Activated CD4-positive, alpha-beta T cell treated with anti-CD3 and anti-CD28 coated beads, Interleukin-2, amount 50 U/mL, for 24 hours (primary cell): ENCODE measurements around the gene CNTNAP2.

Experiments used
- DNase-seq, 2 donors: peaks; one replicate each; pipeline ENCODE4 v3.0.0-alpha.2; 2020; ENCODE audit warnings: low read depth in 1 of 2, low spot score in 1 of 2

Gene CNTNAP2

DNA sequence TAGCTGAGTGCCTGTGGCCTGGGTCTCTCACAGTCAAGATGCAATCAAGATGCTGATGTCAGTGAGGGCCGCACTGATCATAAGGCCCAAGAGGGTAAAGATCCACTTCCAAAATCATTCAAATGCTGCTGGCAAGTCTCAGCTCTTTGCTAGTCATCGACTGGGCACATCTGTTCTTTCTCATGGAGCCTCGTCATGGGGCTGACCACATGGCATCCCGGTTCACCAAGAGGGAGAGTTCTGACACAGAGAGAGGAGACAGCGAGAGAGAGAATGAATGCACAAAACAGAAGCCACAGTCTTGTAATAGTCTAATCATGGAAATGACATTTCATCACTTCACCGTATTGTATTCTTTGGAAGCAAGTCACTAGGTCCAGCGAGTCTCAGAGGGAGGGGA lies 1406.5 kb downstream of the CNTNAP2 start:
- DNase-seq = no peak

DNA sequence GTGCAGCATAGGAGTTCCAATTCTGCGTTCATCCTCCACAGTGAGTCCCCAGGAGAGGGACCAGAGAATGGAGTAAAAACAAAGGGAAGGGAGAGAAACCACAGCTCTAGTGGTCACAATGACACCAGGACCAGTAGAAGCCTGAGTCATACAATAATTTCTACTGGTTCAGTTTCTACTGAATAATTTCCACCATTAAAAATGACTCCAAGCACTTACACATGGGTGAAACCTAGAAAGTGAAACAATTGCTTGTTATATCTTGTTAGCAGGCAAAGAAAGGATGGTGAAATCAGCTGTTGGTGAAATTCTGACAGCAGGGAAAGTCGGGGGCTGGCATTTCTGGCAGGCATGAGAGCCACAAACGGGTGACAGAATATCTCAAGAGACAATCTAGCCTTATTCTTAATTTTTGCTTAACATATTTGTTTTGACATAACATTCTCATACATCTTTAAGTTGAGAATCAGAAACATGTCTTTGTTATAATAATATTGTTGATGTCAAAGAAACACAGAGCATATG lies 1408.2 kb downstream of the CNTNAP2 start:
- DNase-seq = no peak

DNA sequence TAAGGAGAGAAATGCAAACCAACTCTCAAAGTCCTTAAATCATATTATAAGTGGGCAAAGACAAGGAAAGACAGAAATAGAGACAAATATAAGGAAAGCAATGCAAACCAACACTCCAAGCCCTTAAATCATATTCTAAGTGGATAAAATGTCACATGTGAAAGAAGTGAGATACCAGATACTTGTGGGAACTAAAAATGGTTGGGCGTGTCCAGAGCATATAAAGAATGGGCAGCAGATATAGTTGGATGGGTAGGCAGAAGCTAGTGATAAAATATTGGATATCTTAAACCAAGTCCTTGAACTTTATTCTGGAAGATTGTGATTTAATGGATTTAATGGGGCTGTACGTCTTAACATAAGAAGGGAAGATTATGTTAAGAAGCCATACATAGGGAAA lies 1408.7 kb downstream of the CNTNAP2 start:
- DNase-seq = no peak

GRCh38 chr7:147535701-147536111 lies 1419.1 kb downstream of the CNTNAP2 start:
- no peak for DNase-seq

DNA sequence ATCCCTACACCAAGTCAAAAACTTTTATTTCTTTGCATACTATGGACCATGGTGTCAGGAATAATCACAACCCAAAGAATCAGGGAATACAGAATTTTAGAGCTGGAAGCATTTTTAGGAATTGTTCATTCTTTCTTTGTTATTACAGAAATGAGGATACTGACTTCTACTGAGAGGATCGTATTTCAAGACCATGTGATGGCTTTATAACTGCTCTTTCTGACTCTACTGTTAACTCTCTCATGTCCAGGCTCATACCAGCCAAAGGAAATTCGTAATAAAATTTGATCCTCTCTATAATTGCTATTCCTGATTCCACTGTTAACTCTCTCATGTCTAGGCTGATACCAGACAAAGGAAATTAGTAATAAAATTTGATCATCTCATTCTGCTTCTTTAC lies 1423.1 kb downstream of the CNTNAP2 start:
- DNase-seq = no peak

GRCh38 chr7:147540743-147541142 lies 1424.1 kb downstream of the CNTNAP2 start:
- DNase-seq = no peak

- DNase-seq = no peak
These were observed 1424.7 kb downstream of the CNTNAP2 start for GRCh38 chr7:147541261-147541660.

- no peak for DNase-seq
These were observed 1430.8 kb downstream of the CNTNAP2 start for GRCh38 chr7:147547252-147547897.

DNA sequence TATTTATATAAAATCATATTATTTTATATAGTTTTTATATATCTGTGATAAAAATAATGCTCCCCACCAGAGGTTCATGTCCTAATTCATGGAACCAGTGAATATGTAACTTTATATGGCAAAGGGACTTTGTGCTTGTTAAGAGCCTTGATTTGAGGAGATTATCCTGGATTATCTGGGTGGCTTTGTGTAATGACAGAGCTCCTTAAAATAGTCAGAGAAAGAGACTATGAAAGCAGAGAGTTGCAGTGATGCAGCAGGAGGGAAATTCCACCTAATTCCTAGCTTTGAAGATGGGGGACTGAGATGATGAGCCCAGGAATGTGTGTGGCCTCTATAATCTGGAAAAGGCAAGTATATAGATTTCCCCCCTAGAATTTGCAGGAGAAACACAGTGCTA lies 1439.7 kb downstream of the CNTNAP2 start:
- DNase-seq = no peak

GRCh38 chr7:147563669-147564068 lies 1447.1 kb downstream of the CNTNAP2 start:
- DNase-seq = no peak

DNA sequence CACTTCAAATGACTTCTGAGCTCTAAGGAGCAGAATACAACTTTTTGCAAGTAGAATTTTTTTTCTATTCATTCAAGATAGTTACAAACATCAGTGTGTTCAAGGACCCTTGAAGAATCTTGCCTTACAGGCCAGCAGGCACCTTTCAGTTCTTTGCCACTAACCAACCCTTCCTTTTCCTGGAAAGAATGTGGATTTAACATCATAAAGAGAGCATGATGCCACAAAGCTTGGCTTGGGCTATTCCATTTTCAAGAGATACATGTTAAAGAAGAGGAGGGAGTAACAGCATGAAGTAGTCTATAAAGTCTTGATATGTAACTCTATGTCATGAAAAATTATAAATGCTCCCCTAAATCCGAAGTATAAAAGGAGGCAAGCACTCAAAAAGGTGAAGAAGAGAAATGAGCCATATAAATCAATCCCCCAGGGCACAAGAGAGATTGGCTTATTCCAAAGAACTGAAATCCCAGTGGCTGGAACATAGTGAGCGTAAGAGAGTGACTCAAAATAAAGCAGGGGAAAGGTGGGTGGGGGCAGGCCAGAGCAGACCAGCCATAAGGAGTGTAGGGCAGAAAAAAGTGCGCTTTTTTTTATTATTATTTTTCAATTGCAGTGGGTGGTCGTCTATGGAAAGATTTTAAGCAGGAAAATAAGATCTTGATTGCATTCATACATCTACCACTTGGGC lies 1448.3 kb downstream of the CNTNAP2 start:
- no peak for DNase-seq

DNA sequence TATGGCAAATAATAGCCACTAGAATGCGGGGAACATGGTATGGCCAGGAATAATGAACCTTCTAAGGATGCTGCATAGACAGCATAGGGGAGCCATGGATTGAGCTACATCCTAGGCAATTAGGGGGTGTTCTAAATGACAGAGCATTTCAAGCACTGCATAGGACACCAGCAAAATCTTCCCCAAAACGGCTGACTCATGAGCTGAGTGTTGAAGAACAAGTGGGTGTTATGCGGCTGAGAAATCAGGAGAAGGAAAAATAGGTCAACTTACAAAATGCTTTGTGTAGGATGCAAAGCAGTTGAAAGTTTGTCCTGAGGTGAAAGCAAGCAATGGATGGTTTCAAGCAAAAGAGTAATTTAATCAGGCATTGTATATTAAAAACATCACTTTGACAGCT lies 1450.4 kb downstream of the CNTNAP2 start:
- DNase-seq = no peak

GRCh38 chr7:147569116-147569913 lies 1452.7 kb downstream of the CNTNAP2 start:
- DNase-seq = no peak

DNA sequence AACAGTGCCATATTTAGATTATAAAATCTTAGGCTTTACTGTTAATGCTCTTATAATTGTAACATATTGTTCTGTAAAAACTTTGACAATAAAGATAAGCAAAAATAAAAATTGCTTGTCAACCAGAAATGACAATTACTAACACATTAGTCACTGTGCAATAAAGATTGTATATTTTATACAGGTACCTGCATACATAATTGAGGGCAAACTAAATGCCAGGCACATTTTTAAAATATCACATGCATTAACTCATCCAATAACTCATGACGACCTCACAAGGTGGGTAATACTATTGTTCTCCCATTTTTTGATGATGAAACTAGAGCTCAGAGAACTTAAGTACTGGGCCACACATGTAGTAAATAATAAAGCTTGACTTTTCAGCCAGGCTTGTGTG lies 1453.8 kb downstream of the CNTNAP2 start:
- no peak for DNase-seq

GRCh38 chr7:147571436-147572185 lies 1455.0 kb downstream of the CNTNAP2 start:
- DNase-seq = no peak

DNA sequence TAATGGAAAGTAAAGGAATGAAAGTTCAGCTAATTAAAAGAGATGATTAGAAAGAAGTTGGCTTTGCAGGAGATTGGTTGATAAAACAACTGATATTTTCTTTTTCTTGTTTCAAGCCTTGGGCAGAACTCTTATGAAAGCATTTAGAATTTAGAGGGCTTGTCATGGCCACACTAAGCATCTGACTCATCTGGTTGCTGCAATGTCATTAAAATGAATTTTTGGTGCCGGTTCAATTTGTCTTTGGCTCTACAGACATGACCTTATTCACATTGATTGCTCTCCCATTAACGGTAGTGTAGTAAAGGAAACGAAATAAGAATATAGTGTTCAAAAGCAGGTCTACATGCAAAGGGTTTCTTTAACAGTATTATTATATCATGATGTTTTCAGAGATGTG lies 1461.6 kb downstream of the CNTNAP2 start:
- no peak for DNase-seq

- no peak for DNase-seq
These were observed 1462.5 kb downstream of the CNTNAP2 start for GRCh38 chr7:147579148-147579547.

GRCh38 chr7:147584771-147585193 lies 1468.2 kb downstream of the CNTNAP2 start:
- no peak for DNase-seq

DNA sequence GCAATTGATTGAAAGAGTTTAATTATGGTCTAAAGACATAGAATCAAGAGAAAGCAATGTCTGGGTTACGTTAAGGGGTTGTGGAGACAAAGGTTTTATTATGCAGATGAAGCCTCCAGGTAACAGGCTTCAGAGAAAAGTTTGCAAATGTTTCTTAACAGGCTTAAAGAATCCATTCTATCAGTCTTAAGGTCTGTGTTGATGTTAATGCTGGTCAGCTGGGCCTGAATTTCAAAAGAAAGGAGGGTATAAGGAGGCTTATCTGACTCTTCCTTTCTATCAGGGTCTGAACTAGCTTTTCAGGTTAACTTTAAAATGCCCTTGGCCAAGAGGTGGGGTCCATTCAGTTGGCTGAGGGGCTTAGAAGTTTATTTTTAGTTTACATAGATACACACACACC lies 1469.5 kb downstream of the CNTNAP2 start:
- DNase-seq = no peak

DNA sequence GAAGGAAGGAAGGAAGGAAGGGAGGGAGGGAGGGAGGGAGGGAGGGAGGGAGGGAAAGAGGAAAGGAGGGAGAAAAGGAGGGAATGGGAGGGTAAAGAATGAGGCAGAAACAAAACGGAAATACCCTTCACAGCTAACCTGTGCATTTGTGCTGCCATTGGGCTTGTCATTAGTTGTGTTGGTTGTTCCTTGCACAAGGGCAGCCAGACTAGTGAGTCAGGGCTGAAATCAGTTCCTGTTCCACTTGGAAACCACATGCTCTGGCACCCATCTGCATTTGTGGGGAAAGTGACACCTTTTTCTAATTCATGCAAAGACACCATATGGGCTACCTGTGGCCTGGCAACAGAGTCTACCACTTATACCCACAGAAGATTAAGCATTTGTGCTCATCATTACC lies 1469.9 kb downstream of the CNTNAP2 start:
- no peak for DNase-seq
